Common myeloid progenitor, CD34-positive (primary cell): ENCODE measurements around the gene SNX9.
"Not testable (repeated sequence)": the region's sequence is repeated elsewhere in the genome, so short reads cannot be mapped to it uniquely, and the experiment has no call there.

ENCODE experiments used
- CTCF ChIA-PET: fragments of 350-600 bp; sonication (Branson Sonifier 250); formaldehyde crosslinking; loops from one replicate; lab custom pipeline; 2021; ENCODE audit warnings: antibody characterized with exemption; lab: Charles Lee
- POLR2A ChIA-PET: fragments of 350-600 bp; sonication (Branson Sonifier 250); formaldehyde crosslinking; loops from one replicate; lab custom pipeline; 2021; ENCODE audit warnings: antibody characterized with exemption; lab: Charles Lee
- DNase-seq, 3 donors: peaks; one replicate each; pipeline versions ENCODE4 v3.0.0 to v3.0.0-alpha.2; 2013
- H3K27ac ChIP-seq, 2 experiments: 1 replicate in 1 of 2; 2 replicates in 1 of 2; pipeline ENCODE4 v1.7.0; 2013; ENCODE audit warnings: inconsistent platforms in 2 of 2, low read length in 2 of 2, mild to moderate bottlenecking in 2 of 2, low read depth in 1 of 2, moderate library complexity in 1 of 2; ENCODE audit not compliant: severe bottlenecking in 2 of 2, insufficient read depth in 1 of 2, poor library complexity in 1 of 2
- H3K27me3 ChIP-seq, 5 experiments: replicated peaks in 2 of 5; 1 replicate in 3 of 5; 2 replicates in 2 of 5; pipeline versions ENCODE4 v1.6.1 to v1.7.0; 2013; ENCODE audit warnings: low read length in 4 of 5, mild to moderate bottlenecking in 2 of 5, moderate library complexity in 2 of 5, inconsistent platforms in 1 of 5; ENCODE audit not compliant: insufficient read depth in 5 of 5, control insufficient read depth in 4 of 5
- H3K36me3 ChIP-seq, 4 experiments: 1 replicate in 2 of 4; 2 replicates in 2 of 4; pipeline versions ENCODE4 v1.6.1 to v1.7.0; 2013; ENCODE audit warnings: low read length in 3 of 4, control low read depth in 1 of 4, mild to moderate bottlenecking in 1 of 4; ENCODE audit not compliant: control insufficient read depth in 4 of 4, insufficient read depth in 4 of 4
- H3K4me1 ChIP-seq, 4 experiments: 1 replicate in 3 of 4; 2 replicates in 1 of 4; pipeline versions ENCODE4 v1.6.1 to v1.7.1; 2013; ENCODE audit warnings: low read length in 3 of 4, mild to moderate bottlenecking in 3 of 4, control low read depth in 1 of 4, inconsistent platforms in 1 of 4, moderate library complexity in 1 of 4; ENCODE audit not compliant: control insufficient read depth in 4 of 4, insufficient read depth in 4 of 4; ENCODE audit errors: control extremely low read depth in 1 of 4
- H3K4me3 ChIP-seq, 7 experiments: 1 replicate in 4 of 7; 2 replicates in 3 of 7; pipeline versions ENCODE4 v1.5.1 to v1.7.0; 2013; ENCODE audit warnings: mild to moderate bottlenecking in 7 of 7, low read length in 6 of 7, moderate library complexity in 6 of 7, inconsistent platforms in 2 of 7, low read depth in 2 of 7, control low read depth in 1 of 7; ENCODE audit not compliant: insufficient read depth in 4 of 7, control insufficient read depth in 1 of 7; ENCODE audit errors: extremely low read depth in 1 of 7
- H3K9me3 ChIP-seq, 5 experiments: 1 replicate in 4 of 5; 2 replicates in 1 of 5; pipeline versions ENCODE4 v1.6.1 to v1.7.1; 2013; ENCODE audit warnings: low read length in 4 of 5, mild to moderate bottlenecking in 2 of 5, inconsistent platforms in 1 of 5, low read depth in 1 of 5, moderate library complexity in 1 of 5; ENCODE audit not compliant: control insufficient read depth in 4 of 5, insufficient read depth in 2 of 5; ENCODE audit errors: control extremely low read depth in 1 of 5
- WGBS: methylation state at CpG from one replicate; pipeline ENCODE4 v1.1.5; 2013; ENCODE audit not compliant: insufficient coverage; 5-methylcytosine and 5-hydroxymethylcytosine counted together

Gene SNX9

GRCh38 chr6:157900751-157901150 is 77.7 kb downstream of the SNX9 start:
- not testable (repeated sequence) for H3K27ac ChIP-seq, H3K27me3 ChIP-seq, DNase-seq, H3K4me1 ChIP-seq, H3K4me3 ChIP-seq, H3K9me3 ChIP-seq
- peaks cover 0 to 14% (median 11%) of the 10 kb centered on the region in 4 experiments for H3K36me3 ChIP-seq
- WGBS, result 94% methylated on average over 2 of the region's 4 CpGs
- ChIA-PET CTCF (interaction anchor here (0.8 to 1.8 kb wide), 2 partner anchors 13 to 157 kb away, joined by 3 to 6 read pairs; no protein-coding TSS in a partner anchor), POLR2A (interaction anchor here (1.1 kb wide), 1 partner anchor 11 kb away, joined by 3 read pairs; no protein-coding TSS in a partner anchor)

DNA sequence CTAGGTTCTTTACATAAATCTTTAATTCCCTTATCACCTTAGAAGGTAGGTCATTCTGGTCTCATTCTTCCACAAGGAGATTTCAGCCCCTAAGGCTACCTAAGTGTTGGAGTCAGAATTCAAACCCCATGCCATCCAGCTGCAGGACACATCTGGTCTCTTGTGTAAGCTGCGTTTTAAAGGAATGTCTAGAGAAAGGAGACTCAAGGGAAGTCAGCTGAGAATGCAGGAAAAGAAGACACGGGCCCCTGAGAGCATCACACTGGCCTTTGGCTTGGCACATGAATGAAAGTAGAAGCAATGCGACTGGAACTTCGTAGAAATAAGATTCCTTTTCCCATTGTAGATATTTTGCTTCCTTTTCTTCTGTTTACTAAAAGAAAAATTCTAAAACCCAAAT is 82.0 kb downstream of the SNX9 start:
- Histone ChIP-seq H3K4me1 (no peaks in the 10 kb centered on the region), H3K36me3 (peaks cover 7 to 23% (median 13%) of the 10 kb centered on the region in 4 experiments), H3K27me3 (no peaks in the 10 kb centered on the region), H3K4me3 (no peak overlapping the region), H3K27ac (no peak overlapping the region), H3K9me3 (peaks cover 0 to 5% (median 4%) of the 10 kb centered on the region in 5 experiments)
- ChIA-PET POLR2A (no interaction called here), CTCF (interaction anchor here (0.7 to 1.0 kb wide), 2 partner anchors 42 to 147 kb away, joined by 4 to 5 read pairs; no protein-coding TSS in a partner anchor)
- 100% methylated on average over 2 of the region's 4 CpGs for WGBS
- no peak for DNase-seq

- Histone ChIP-seq H3K27ac (no peak overlapping the region), H3K36me3 (peaks cover 9 to 26% (median 17%) of the 10 kb centered on the region in 4 experiments), H3K4me1 (no peaks in the 10 kb centered on the region), H3K27me3 (no peaks in the 10 kb centered on the region), H3K4me3 (no peak overlapping the region), H3K9me3 (peaks cover 0 to 8% (median 4%) of the 10 kb centered on the region in 5 experiments)
- WGBS, result 97% methylated on average over 5 of the region's 11 CpGs
- POLR2A ChIA-PET, result no interaction called here
- CTCF ChIA-PET, result interaction anchor here (1.0 to 2.2 kb wide), 2 partner anchors 8 to 103 kb away, joined by 4 to 8 read pairs; no protein-coding TSS in a partner anchor
- DNase-seq, result no peak
These were observed 82.7 kb downstream of the SNX9 start for GRCh38 chr6:157905590-157906342.

- Histone ChIP-seq H3K4me1 (no peaks in the 10 kb centered on the region), H3K27me3 (no peaks in the 10 kb centered on the region), H3K4me3 (no peak overlapping the region), H3K9me3 (peaks cover 0 to 8% (median 4%) of the 10 kb centered on the region in 5 experiments), H3K36me3 (peaks cover 9 to 26% (median 17%) of the 10 kb centered on the region in 4 experiments), H3K27ac (no peak overlapping the region)
- DNase-seq, result no peak
- POLR2A ChIA-PET, result no interaction called here
- 67% methylated on average over 2 of the region's 2 CpGs for WGBS
- CTCF ChIA-PET, result interaction anchor here (1.0 to 2.2 kb wide), 2 partner anchors 9 to 104 kb away, joined by 4 to 8 read pairs; no protein-coding TSS in a partner anchor
These were observed 83.6 kb downstream of the SNX9 start for GRCh38 chr6:157906537-157907061.

DNA sequence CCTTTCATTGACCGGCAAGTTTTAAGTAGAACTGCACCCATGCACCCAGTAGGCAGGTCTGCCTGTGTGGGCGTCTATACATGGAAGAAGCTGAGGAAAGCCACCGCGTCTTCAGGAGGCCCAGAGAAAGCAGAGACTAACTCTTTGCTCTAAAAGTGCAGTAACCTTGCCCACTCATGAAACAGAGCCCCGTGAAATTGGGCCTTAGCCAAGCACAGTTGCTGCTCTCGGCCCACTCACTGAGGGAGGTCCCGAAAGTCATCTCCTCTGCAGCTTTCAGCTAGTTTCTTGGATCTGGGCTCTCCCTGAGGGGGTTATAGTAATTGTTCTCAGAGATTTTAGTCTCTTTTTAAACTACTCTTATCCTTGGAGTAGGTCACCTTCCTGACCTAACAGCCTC is 84.6 kb downstream of the SNX9 start:
- no peak overlapping the region for H3K27ac ChIP-seq
- H3K27me3 ChIP-seq, result no peaks in the 10 kb centered on the region
- H3K9me3 ChIP-seq, result peaks cover 0 to 8% (median 4%) of the 10 kb centered on the region in 5 experiments
- ChIA-PET CTCF (interaction anchor here (2.2 kb wide), 1 partner anchor 10 kb away, joined by 8 read pairs; no protein-coding TSS in a partner anchor), POLR2A (no interaction called here)
- no peak overlapping the region for H3K4me3 ChIP-seq
- H3K4me1 ChIP-seq, result no peaks in the 10 kb centered on the region
- peaks cover 9 to 23% (median 15%) of the 10 kb centered on the region in 4 experiments for H3K36me3 ChIP-seq
- DNase-seq, result no peak
- WGBS, result 96% methylated on average over 7 of the region's 7 CpGs

DNA sequence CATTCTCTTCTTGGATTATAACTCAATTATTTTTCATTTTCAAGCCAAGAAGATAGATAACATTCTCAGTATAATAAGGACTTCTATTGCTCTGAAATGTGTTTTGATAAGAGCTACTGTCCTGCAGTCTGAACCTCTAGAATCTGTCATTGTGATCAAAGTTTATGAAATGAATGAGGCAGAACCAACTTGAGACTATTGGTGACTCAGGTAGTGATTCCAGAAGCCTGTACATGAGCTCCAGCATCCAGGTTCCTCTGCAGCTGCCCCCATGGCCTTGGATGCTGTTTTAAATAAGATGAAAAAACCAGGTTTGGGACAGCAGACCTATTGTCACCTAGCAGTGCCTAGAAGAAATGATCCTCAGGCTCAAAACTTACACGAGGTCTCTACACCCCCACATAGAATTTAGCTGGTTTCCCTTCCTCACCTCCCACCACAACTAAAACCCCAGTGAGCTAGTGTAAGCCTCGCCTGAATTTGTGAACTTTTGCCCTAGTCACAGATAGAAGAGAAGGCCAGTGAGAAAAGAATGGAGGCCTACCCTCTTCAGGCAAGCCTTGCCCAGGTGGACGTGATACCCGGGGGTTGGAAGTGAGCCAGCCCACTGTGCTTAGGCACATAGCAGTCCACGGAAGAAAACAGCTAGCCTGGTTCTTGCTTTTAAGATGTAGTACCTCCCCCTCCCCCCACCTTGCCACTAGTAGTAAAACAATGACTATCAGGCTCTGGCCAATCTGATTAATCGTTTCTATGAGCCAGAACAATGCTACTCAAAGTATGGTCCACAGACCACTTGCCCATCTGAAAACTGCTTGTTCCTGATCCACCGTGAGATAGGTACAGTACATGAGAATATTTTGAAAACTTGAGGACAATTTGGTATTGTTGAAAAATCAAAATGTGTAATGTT is 85.6 kb downstream of the SNX9 start:
- DNase-seq, result no peak
- no peaks in the 10 kb centered on the region for H3K4me1 ChIP-seq
- H3K4me3 ChIP-seq, result no peak overlapping the region
- no peaks in the 10 kb centered on the region for H3K27me3 ChIP-seq
- H3K36me3 ChIP-seq, result peaks cover 11 to 21% (median 15%) of the 10 kb centered on the region in 4 experiments
- WGBS, result 85% methylated on average over 4 of the region's 7 CpGs
- H3K9me3 ChIP-seq, result peaks cover 0 to 8% (median 4%) of the 10 kb centered on the region in 5 experiments
- POLR2A ChIA-PET, result no interaction called here
- CTCF ChIA-PET, result interaction anchor here (1.1 to 1.4 kb wide), 2 partner anchors 22 to 38 kb away, joined by 3 read pairs; no protein-coding TSS in a partner anchor
- H3K27ac ChIP-seq, result no peak overlapping the region
